Measurements from ENCODE around the gene MAMDC2.

MAMDC2 gene

GRCh38 chr9:70058569-70059116, 15.0 kb downstream of the MAMDC2 start:
- TF ChIP-seq CTCF (IDR thresholded peaks at IDR 0.05; ENCODE audit: low read depth, low read length) (no peak), POLR2A (IDR thresholded peaks at IDR 0.05; ENCODE audit: extremely low read depth, insufficient read length) (no peak), MYC (IDR thresholded peaks at IDR 0.05; ENCODE audit: low read depth, low read length) (no peak), MAX (IDR thresholded peaks at IDR 0.05; ENCODE audit: low read depth, low read length) (no peak)

GRCh38 chr9:70060148-70060882, 16.7 kb downstream of the MAMDC2 start:
- H3K4me3 ChIP-seq (ENCODE audit: low read depth, low read length) = no peak overlapping the region
- DNase-seq (ENCODE audit: low read depth) = no peak
- TF ChIP-seq POLR2A (IDR thresholded peaks at IDR 0.05; ENCODE audit: extremely low read depth, insufficient read length) (no peak), MYC (IDR thresholded peaks at IDR 0.05; ENCODE audit: low read depth, low read length) (no peak), CTCF (IDR thresholded peaks at IDR 0.05; ENCODE audit: low read depth, low read length) (no peak), MAX (IDR thresholded peaks at IDR 0.05; ENCODE audit: low read depth, low read length) (no peak)

More at GRCh38 chr9:70058569-70059116, 15.0 kb downstream of the MAMDC2 start:
- no peak overlapping the region for H3K4me3 ChIP-seq (ENCODE audit: low read depth, low read length)
- no peak for DNase-seq (ENCODE audit: low read depth)

GRCh38 chr9:70060883-70061507, 17.3 kb downstream of the MAMDC2 start:
- DNase-seq (ENCODE audit: low read depth) = no peak
- no peak overlapping the region for H3K4me3 ChIP-seq (ENCODE audit: low read depth, low read length)
- TF ChIP-seq MAX (IDR thresholded peaks at IDR 0.05; ENCODE audit: low read depth, low read length) (no peak), POLR2A (IDR thresholded peaks at IDR 0.05; ENCODE audit: extremely low read depth, insufficient read length) (no peak), CTCF (IDR thresholded peaks at IDR 0.05; ENCODE audit: low read depth, low read length) (no peak), MYC (IDR thresholded peaks at IDR 0.05; ENCODE audit: low read depth, low read length) (no peak)

GRCh38 chr9:70061776-70062175, 18.1 kb downstream of the MAMDC2 start:
- no peak for DNase-seq (ENCODE audit: low read depth)
- no peak overlapping the region for H3K4me3 ChIP-seq (ENCODE audit: low read depth, low read length)

GRCh38 chr9:70064496-70064895, 20.8 kb downstream of the MAMDC2 start:
- no peak for TF ChIP-seq CTCF (IDR thresholded peaks at IDR 0.05; ENCODE audit: low read depth, low read length)
- no peak for TF ChIP-seq POLR2A (IDR thresholded peaks at IDR 0.05; ENCODE audit: extremely low read depth, insufficient read length)
- no peak for TF ChIP-seq MAX (IDR thresholded peaks at IDR 0.05; ENCODE audit: low read depth, low read length)
- TF ChIP-seq MYC (IDR thresholded peaks at IDR 0.05; ENCODE audit: low read depth, low read length) = no peak
- no peak overlapping the region for H3K4me3 ChIP-seq (ENCODE audit: low read depth, low read length)
- DNase-seq (ENCODE audit: low read depth) = no peak

More at GRCh38 chr9:70061776-70062175, 18.1 kb downstream of the MAMDC2 start:
- no peak for TF ChIP-seq MYC (IDR thresholded peaks at IDR 0.05; ENCODE audit: low read depth, low read length)

GRCh38 chr9:70065572-70065971, 21.9 kb downstream of the MAMDC2 start:
- no peak for DNase-seq (ENCODE audit: low read depth)
- no peak for TF ChIP-seq MYC (IDR thresholded peaks at IDR 0.05; ENCODE audit: low read depth, low read length)
- TF ChIP-seq MAX (IDR thresholded peaks at IDR 0.05; ENCODE audit: low read depth, low read length) = no peak
- no peak for TF ChIP-seq POLR2A (IDR thresholded peaks at IDR 0.05; ENCODE audit: extremely low read depth, insufficient read length)
- TF ChIP-seq CTCF (IDR thresholded peaks at IDR 0.05; ENCODE audit: low read depth, low read length) = no peak
- H3K4me3 ChIP-seq (ENCODE audit: low read depth, low read length) = no peak overlapping the region

Data from NB4 (cell line).